ENCODE measurements around the gene GABRG3.

DNA sequence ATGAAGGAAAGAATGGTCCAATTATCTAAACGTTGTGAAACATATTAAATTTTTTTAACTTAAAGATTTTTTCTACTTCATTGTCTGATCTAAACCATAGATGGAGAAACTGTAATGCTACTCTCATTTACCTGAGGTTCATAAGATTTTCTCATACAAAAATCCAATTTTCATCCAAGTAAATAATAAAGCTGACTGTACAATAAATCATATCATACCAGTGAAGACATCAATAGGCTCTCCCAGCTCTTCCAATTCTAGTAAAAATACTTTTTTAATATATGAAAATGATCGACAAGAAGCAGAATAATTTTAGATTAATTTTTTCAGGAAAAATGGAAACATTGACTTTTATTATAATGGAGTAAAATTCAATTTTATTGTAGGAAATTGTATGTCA lies 260.8 kb downstream of the GABRG3 start:
- TF ChIP-seq, protein P1, sequence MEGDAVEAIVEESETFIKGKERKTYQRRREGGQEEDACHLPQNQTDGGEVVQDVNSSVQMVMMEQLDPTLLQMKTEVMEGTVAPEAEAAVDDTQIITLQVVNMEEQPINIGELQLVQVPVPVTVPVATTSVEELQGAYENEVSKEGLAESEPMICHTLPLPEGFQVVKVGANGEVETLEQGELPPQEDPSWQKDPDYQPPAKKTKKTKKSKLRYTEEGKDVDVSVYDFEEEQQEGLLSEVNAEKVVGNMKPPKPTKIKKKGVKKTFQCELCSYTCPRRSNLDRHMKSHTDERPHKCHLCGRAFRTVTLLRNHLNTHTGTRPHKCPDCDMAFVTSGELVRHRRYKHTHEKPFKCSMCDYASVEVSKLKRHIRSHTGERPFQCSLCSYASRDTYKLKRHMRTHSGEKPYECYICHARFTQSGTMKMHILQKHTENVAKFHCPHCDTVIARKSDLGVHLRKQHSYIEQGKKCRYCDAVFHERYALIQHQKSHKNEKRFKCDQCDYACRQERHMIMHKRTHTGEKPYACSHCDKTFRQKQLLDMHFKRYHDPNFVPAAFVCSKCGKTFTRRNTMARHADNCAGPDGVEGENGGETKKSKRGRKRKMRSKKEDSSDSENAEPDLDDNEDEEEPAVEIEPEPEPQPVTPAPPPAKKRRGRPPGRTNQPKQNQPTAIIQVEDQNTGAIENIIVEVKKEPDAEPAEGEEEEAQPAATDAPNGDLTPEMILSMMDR (IDR thresholded peaks at IDR 0.05) = no peak
- TF ChIP-seq POLR2A (IDR thresholded peaks at IDR 0.05) (no peak), POLR2AphosphoS5 (IDR thresholded peaks at IDR 0.05) (no peak)

Measured in breast epithelium (tissue), 3 donors.